T-helper 2 cell treated with Interferon-gamma antibody and Interleukin-4, amounts not matched to agents 100 ng/mL and 5 ng/mL, for 36 hours (primary cell): Measurements from ENCODE around the gene UNC5A. TPM values are rescaled to one million over a fixed set of nuclear protein-coding genes. Genes with fewer than 3 reads are reported as not detected.

Source experiments
- intact Hi-C: fragments of 100-400 bp; cut with micrococcal nuclease; formaldehyde crosslinking; loops from one replicate; pipeline ENCODE4 v1.15.1; 2023
- total RNA-seq: library from RNA; stranded (reverse); gene quantifications from 2 replicates; pipeline ENCODE4 v1.2.3, GENCODE V29; 2022

Gene UNC5A
- total RNA-seq, result not detected in 2 replicates

- intact Hi-C loops, result loop anchor here (10.0 kb wide), 1 partner anchor 145 kb away; no protein-coding TSS in a partner anchor
Measured at GRCh38 chr5:176810081-176810597, at the start of gene UNC5A. UNC5A (plus strand) TSS chr5:176810559; CDS start chr5:176810751, 192 bp downstream.

GRCh38 chr5:176761755-176762154, 48.6 kb upstream of the UNC5A start:
- intact Hi-C loops, result no loop called here

- intact Hi-C loops, result no loop called here
Measured at GRCh38 chr5:176762489-176762888, 47.9 kb upstream of the UNC5A start.

- intact Hi-C loops, result no loop called here
Measured at GRCh38 chr5:176765687-176766086, 44.7 kb upstream of the UNC5A start.

GRCh38 chr5:176768174-176768970, 42.0 kb upstream of the UNC5A start:
- intact Hi-C loops, result no loop called here

- intact Hi-C loops, result no loop called here
Measured at GRCh38 chr5:176769911-176770310, 40.4 kb upstream of the UNC5A start.

- intact Hi-C loops, result no loop called here
Measured at GRCh38 chr5:176770431-176770830, 39.9 kb upstream of the UNC5A start.

GRCh38 chr5:176771102-176771845, 39.1 kb upstream of the UNC5A start:
- intact Hi-C loops, result no loop called here

GRCh38 chr5:176772271-176773210, 37.8 kb upstream of the UNC5A start:
- intact Hi-C loops, result no loop called here

- intact Hi-C loops, result no loop called here
Measured at GRCh38 chr5:176773408-176774035, 36.8 kb upstream of the UNC5A start.

GRCh38 chr5:176774216-176775171, 35.9 kb upstream of the UNC5A start:
- intact Hi-C loops, result no loop called here

- intact Hi-C loops, result no loop called here
Measured at GRCh38 chr5:176775409-176775808, 35.0 kb upstream of the UNC5A start.

- intact Hi-C loops, result no loop called here
Measured at GRCh38 chr5:176776141-176776865, 34.1 kb upstream of the UNC5A start.

GRCh38 chr5:176776916-176777315, 33.4 kb upstream of the UNC5A start:
- intact Hi-C loops, result no loop called here

GRCh38 chr5:176778921-176779465, 31.4 kb upstream of the UNC5A start:
- intact Hi-C loops, result no loop called here

GRCh38 chr5:176779537-176779936, 30.8 kb upstream of the UNC5A start:
- intact Hi-C loops, result no loop called here

GRCh38 chr5:176780176-176781053, 29.9 kb upstream of the UNC5A start:
- intact Hi-C loops, result no loop called here

- intact Hi-C loops, result no loop called here
Measured at GRCh38 chr5:176781054-176781375, 29.3 kb upstream of the UNC5A start.
